GM21576 (cell line): ENCODE results near the gene NEU1.
"Not testable (repeated sequence)": the region's sequence is repeated elsewhere in the genome, so short reads cannot be mapped to it uniquely, and the experiment has no call there.

Experiments
- ATAC-seq: cut with Tn5 transposase; IDR thresholded peaks from one replicate; pipeline ENCODE4 v1.9.1; 2021; ENCODE audit warnings: mild to moderate bottlenecking, moderate library complexity; ENCODE audit not compliant: unreplicated experiment

NEU1 gene

GRCh38 chr6:31875877-31876276, 13.3 kb upstream of the NEU1 start:
- ATAC-seq = no peak

GRCh38 chr6:31874836-31875572, 12.4 kb upstream of the NEU1 start:
- no peak for ATAC-seq

- ATAC-seq = no peak
Measured at GRCh38 chr6:31874084-31874670, 11.6 kb upstream of the NEU1 start.

GRCh38 chr6:31871046-31871659, 8.5 kb upstream of the NEU1 start:
- no peak for ATAC-seq

GRCh38 chr6:31870385-31870921, 7.8 kb upstream of the NEU1 start:
- ATAC-seq = no peak

GRCh38 chr6:31869343-31869742, 6.7 kb upstream of the NEU1 start:
- ATAC-seq = no peak

- not testable (repeated sequence) for ATAC-seq
Measured at GRCh38 chr6:31868658-31868971, 6.0 kb upstream of the NEU1 start.

- ATAC-seq = no peak
Measured at GRCh38 chr6:31865205-31866118, 2.8 kb upstream of the NEU1 start.

GRCh38 chr6:31864818-31865204, 2.2 kb upstream of the NEU1 start:
- no peak for ATAC-seq

GRCh38 chr6:31864123-31864562, 1.5 kb upstream of the NEU1 start:
- not testable (repeated sequence) for ATAC-seq

- no peak for ATAC-seq
Measured at GRCh38 chr6:31861919-31862343, 690 bp downstream of the NEU1 start.

GRCh38 chr6:31861150-31861549, 1.5 kb downstream of the NEU1 start:
- no peak for ATAC-seq

- ATAC-seq = no peak
Measured at GRCh38 chr6:31860349-31860748, 2.3 kb downstream of the NEU1 start.

GRCh38 chr6:31859923-31860322, 2.7 kb downstream of the NEU1 start:
- ATAC-seq = no peak

GRCh38 chr6:31858707-31859106, 3.9 kb downstream of the NEU1 start:
- no peak for ATAC-seq

GRCh38 chr6:31857774-31858173, 4.8 kb downstream of the NEU1 start:
- not testable (repeated sequence) for ATAC-seq

GRCh38 chr6:31851980-31852718, 10.5 kb downstream of the NEU1 start:
- ATAC-seq = not testable (repeated sequence)

- no peak for ATAC-seq
Measured at GRCh38 chr6:31851485-31851832, 11.2 kb downstream of the NEU1 start.

GRCh38 chr6:31850765-31851484, 11.7 kb downstream of the NEU1 start:
- ATAC-seq = no peak
